Astrocyte of the cerebellum (primary cell): ENCODE data around the gene IGF2BP2.
"Not testable (repeated sequence)": the region's sequence is repeated elsewhere in the genome, so short reads cannot be mapped to it uniquely, and the experiment has no call there.

Source experiments
- DNase-seq: peaks from one replicate; pipeline ENCODE4 v3.0.0-alpha.2; 2011; ENCODE audit warnings: low read depth
- H3K4me3 ChIP-seq: 2 replicates; pipeline ENCODE4 v1.5.1; 2011; ENCODE audit warnings: mild to moderate bottlenecking, low read depth, low read length, moderate library complexity
- CTCF ChIP-seq: IDR thresholded peaks from 2 replicates; pipeline ENCODE4 v1.5.1; 2012; ENCODE audit warnings: low read length, low read depth, moderate library complexity, mild to moderate bottlenecking; ENCODE audit errors: missing control alignments
- in situ Hi-C: cut with HindIII; loops from 2 replicates; pipeline ENCODE4 v1.10.0; 2017; ENCODE audit warnings: low sequenced_read_pairs

The IGF2BP2 gene

GRCh38 chr3:185862920-185863319 is 38.1 kb upstream of the IGF2BP2 start:
- in situ Hi-C loops, result no loop called here
- DNase-seq, result no peak
- no peak for TF ChIP-seq CTCF
- H3K4me3 ChIP-seq, result no peak overlapping the region

GRCh38 chr3:185859294-185859972 is 34.6 kb upstream of the IGF2BP2 start:
- no peak for DNase-seq
- H3K4me3 ChIP-seq, result no peak overlapping the region
- in situ Hi-C loops, result no loop called here
- no peak for TF ChIP-seq CTCF

GRCh38 chr3:185858502-185859225 is 33.8 kb upstream of the IGF2BP2 start:
- DNase-seq, result no peak
- TF ChIP-seq CTCF, result no peak
- H3K4me3 ChIP-seq, result no peak overlapping the region
- in situ Hi-C loops, result no loop called here

- TF ChIP-seq CTCF, result no peak
- no peak overlapping the region for H3K4me3 ChIP-seq
- DNase-seq, result no peak
- in situ Hi-C loops, result no loop called here
These were observed 32.4 kb upstream of the IGF2BP2 start for GRCh38 chr3:185857208-185857607.

GRCh38 chr3:185856652-185857051 is 31.8 kb upstream of the IGF2BP2 start:
- H3K4me3 ChIP-seq, result no peak overlapping the region
- DNase-seq, result no peak
- in situ Hi-C loops, result no loop called here
- no peak for TF ChIP-seq CTCF

- in situ Hi-C loops, result not testable (repeated sequence)
These were observed 28.9 kb upstream of the IGF2BP2 start for GRCh38 chr3:185853771-185854170.

GRCh38 chr3:185852635-185853034 is 27.8 kb upstream of the IGF2BP2 start:
- no peak for TF ChIP-seq CTCF
- no peak for DNase-seq
- in situ Hi-C loops, result no loop called here
- no peak overlapping the region for H3K4me3 ChIP-seq

More at GRCh38 chr3:185853771-185854170, 28.9 kb upstream of the IGF2BP2 start:
- not testable (repeated sequence) for H3K4me3 ChIP-seq, DNase-seq
